HT1080 (cell line): ENCODE measurements around the gene TIGD4. TPM values are rescaled to one million over a fixed set of nuclear protein-coding genes. Genes with fewer than 3 reads are reported as not detected.
"Not testable (repeated sequence)": the region's sequence is repeated elsewhere in the genome, so short reads cannot be mapped to it uniquely, and the experiment has no call there.

Source experiments
- DNase-seq: peaks from one replicate; pipeline ENCODE4 v3.0.0-alpha.2; 2015; ENCODE audit warnings: low read depth
- total RNA-seq: library from RNA; depleted of rRNA; stranded (reverse); fragments of >200 nt; shearing (Covaris generic); gene quantifications from 2 replicates; pipeline ENCODE4 v1.2.3, GENCODE V29; 2014

Gene TIGD4
- total RNA-seq, 1 experiment from 2014 or later, result 0.35 TPM

- DNase-seq, result peak; percentile 25
These were observed 5.2 kb upstream of the TIGD4 start for GRCh38 chr4:152784490-152785350.

GRCh38 chr4:152780267-152780778 is 793 bp upstream of the TIGD4 start:
- no peak for DNase-seq

GRCh38 chr4:152778656-152779512 is 646 bp downstream of the TIGD4 start:
- DNase-seq, result no peak

DNA sequence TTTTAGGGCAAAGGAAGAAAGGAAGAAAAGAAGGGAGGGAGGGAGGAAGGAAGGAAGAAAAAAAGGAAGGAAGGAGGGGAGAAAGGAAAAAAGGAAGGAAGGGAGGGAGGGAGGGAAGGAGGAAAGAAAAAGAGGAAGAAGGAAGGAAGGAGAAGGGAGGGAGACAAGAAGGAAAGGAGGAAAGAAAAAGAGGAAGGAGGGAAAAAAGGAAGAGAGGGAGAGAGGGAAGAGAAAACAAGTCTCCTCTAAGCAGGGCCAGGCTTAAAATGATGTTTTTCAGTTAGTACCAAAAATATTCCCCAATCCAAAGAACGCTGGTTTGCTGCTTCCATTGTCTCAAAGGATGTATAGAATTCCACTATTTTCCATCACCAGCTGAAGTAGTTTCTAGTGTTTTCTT is 2.0 kb downstream of the TIGD4 start:
- DNase-seq, result no peak

GRCh38 chr4:152776352-152776751 is 3.2 kb downstream of the TIGD4 start:
- DNase-seq, result no peak

GRCh38 chr4:152773953-152774352 is 5.6 kb downstream of the TIGD4 start:
- no peak for DNase-seq

DNA sequence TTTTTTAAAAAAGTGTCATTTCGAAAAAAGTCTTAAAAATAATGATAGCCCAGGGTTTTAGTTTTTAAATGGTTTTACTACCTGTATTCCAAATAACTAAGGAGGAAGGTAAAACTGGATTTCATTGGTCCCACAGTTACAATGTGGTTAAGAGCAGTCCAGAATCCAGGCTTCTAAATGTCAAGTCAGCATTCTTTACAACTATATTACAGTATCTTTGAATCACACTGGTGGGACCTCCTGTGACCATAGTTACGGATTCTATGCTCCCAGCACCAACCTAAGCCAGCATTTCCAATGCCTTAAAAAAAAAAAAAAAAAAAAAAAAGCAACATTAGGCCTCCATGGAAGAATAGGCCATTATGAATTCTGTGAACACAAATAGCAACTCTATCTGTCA is 6.2 kb downstream of the TIGD4 start:
- DNase-seq, result no peak

- no peak for DNase-seq
These were observed 7.6 kb downstream of the TIGD4 start for GRCh38 chr4:152771741-152772533.

GRCh38 chr4:152765069-152765737 is 14.3 kb downstream of the TIGD4 start:
- not testable (repeated sequence) for DNase-seq

- DNase-seq, result no peak
These were observed 15.7 kb downstream of the TIGD4 start for GRCh38 chr4:152763796-152764195.

GRCh38 chr4:152748619-152749018 is 30.9 kb downstream of the TIGD4 start:
- DNase-seq, result no peak

GRCh38 chr4:152747444-152747843 is 32.1 kb downstream of the TIGD4 start:
- DNase-seq, result no peak

DNA sequence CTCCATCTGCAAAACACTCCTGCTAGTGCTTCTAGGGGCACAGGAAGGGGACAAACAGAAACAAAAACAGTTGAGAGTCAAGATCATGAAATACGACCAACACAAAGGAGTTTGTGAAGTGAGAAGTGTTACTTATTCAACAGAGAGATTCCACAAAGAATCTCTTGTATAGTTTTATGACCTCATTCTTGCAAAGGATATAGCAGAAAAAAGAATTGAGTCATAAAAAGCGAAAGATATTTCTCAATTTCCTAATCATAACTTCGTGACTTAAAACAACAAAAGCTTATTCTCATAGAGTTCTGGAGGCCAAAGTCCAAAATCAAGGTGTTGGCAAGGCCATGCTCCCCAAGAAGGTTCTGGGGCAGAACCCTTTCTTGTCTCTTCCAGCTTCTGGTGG is 40.7 kb downstream of the TIGD4 start:
- DNase-seq, result peak; percentile 32

DNA sequence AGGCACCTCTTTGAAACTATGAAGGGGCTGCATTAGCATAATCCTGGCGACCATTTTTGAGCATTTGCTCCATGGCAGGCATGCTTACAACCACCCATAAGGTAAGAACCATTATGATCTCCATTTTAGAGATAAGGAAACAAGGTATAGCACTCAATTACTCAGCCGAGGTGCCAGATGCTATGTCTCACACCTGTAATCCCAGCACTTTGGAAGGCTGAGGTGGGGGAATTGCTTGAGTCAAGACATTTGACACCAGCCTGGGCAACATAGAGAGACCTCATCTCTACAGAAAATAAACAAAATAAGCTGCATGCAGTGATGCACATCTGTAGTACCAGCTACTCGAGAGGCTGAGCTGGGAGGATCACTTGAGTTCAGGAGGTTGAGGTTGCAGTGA is 43.6 kb downstream of the TIGD4 start:
- no peak for DNase-seq

DNA sequence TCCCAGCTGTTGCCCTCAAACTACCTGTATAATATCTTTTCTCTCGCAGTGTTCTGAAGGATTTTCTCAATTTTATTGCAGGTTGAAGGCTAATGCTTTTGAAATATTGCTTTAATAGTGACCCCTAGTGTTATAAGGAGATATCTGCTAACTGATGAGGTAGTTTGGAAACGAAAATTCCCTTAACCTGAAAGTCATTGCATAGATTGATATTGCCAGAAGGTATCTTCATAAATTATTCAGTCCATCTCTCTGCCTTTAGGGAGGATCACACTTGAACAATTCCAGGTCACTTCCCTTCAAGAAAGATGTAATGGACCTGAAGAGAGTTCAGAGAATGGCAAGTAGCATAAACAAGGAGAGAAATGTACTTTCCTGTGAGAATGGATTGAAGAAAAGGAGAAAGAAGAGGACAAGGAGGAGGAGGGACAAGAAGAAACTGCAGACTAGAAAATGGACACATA is 44.1 kb downstream of the TIGD4 start:
- DNase-seq, result peak; percentile 38

GRCh38 chr4:152734699-152735050 is 44.9 kb downstream of the TIGD4 start:
- no peak for DNase-seq

DNA sequence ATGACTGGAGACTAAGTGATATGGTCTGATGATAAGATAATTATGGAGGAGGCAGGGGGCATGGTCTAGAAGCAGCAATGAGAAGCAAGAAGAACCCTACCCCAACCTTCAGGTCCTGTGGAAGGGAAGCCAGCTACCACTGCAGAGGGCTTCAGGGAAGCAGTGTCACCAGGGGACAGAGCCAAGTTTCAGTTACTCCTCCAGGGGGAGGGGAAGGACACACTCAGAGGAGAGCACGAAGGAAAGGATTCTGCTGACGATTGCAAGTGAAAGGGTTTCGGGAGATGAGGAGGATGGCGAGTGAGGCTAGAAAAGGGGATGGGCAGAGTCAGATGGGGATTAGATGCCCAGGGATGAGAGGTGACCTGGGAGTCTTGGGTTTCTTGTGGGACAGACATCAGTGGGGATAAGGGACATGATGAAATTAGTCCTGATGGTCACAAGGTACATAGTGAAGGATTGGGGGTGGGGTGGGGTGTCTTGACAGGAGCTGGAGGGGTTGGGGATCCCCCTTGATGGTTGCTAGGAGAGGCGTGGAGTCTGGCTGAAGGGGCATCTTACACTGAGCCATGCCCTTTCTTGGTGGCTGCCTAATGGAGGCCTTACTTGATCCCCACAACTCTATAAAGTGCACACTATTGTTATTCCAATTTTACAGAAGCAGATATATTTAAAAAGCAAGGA is 45.4 kb downstream of the TIGD4 start:
- DNase-seq, result no peak

DNA sequence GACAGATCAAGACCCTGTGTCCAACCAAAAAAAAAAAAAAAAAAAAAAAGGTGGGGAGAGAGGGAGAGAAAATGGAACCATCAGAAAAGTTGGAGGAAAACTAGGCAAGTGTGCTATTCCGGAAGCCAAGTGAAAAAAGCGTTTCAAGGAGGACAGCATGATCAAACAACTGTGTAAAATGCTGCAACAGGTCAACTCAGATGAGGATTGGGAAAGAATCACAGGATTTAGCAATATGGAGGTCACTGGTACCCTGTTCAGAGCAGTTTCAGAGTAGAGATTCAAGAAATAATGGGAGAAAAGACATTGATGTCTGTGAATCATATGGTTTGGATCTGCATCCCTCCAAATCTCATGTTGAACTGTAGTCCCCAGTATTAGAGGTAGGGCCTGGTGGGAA is 47.5 kb downstream of the TIGD4 start:
- DNase-seq, result no peak

DNA sequence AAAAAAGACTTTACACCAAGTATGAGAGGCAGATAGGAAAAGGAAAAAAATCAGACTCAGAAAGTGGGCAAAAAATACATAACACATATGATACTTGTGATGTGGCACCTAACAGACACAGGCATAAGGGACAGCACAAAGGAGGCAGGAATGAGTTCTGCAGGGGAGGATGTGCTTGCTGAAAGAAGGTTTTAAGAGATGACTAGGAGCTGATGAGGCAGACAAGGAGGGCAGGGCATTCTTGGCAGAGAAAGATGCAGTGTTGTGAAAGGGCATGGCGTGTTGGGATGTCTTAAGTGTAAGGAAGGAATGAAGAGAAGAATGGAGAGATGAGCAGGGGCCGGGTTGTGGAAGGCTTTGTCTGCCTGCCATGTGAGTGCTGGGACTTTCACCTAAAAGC is 50.1 kb downstream of the TIGD4 start:
- DNase-seq, result peak; percentile 79

DNA sequence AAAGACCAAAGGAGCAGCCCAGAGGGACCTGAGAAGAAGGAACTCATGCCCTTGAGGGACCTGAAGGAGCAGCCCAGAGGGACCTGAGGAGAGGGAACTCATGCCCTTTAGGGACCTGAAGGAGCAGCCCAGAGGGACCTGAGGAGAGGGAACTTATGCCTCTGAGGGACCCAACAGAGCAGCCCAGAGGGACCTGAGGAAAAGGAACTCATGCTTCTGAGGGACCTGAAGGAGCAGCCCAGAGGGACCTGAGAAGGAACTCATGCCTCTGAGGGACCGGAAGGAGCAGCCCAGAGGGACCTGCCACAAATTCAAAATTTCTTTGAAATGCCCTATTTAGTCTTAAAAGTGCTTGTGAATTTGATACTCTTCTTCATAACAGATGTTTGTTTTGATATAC is 51.2 kb downstream of the TIGD4 start:
- DNase-seq, result no peak
